ENCODE results near the gene ALG8. TPM values are rescaled to one million over a fixed set of nuclear protein-coding genes. Genes with fewer than 3 reads are reported as not detected.

The ALG8 gene
- total and polyA plus RNA-seq, 8 donors = 10.8 to 29.0 (median 17.8) TPM

- intact Hi-C loops (cut with DNase I) = no loop called here
- no peak overlapping the region for H3K27ac ChIP-seq
Measured at GRCh38 chr11:78166855-78167469, 27.5 kb upstream of the ALG8 start.

DNA sequence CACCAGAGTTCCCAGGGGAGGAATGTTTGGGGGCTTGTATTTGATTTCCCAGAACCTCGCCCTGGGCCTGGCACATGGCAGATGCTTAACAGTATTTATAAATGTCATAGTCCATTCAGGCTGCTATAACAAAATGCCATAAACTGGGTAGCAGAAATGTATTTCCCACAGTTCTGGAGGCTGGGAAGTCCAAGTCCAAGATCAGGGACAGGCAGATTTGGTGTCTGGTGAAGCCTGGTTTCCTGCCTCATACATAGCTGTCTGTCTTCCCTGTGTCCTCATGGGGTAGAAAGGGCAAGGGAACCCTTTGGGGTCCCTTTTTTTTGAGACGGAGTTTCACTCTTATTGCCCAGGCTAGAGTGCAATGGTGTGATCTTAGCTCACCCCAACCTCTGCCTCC lies 25.0 kb upstream of the ALG8 start:
- WGBS, 2 donors = 90 to 97% methylated on average over 2 of the region's 2 CpGs
- Histone ChIP-seq H3K4me1 (no peaks in the 10 kb centered on the region), H3K4me3 (no peak overlapping the region), H3K27ac (no peak overlapping the region), H3K27me3 (no peaks in the 10 kb centered on the region), H3K9me3 (no peaks in the 10 kb centered on the region), H3K36me3 (no peaks in the 10 kb centered on the region)
- TF ChIP-seq, protein P1, sequence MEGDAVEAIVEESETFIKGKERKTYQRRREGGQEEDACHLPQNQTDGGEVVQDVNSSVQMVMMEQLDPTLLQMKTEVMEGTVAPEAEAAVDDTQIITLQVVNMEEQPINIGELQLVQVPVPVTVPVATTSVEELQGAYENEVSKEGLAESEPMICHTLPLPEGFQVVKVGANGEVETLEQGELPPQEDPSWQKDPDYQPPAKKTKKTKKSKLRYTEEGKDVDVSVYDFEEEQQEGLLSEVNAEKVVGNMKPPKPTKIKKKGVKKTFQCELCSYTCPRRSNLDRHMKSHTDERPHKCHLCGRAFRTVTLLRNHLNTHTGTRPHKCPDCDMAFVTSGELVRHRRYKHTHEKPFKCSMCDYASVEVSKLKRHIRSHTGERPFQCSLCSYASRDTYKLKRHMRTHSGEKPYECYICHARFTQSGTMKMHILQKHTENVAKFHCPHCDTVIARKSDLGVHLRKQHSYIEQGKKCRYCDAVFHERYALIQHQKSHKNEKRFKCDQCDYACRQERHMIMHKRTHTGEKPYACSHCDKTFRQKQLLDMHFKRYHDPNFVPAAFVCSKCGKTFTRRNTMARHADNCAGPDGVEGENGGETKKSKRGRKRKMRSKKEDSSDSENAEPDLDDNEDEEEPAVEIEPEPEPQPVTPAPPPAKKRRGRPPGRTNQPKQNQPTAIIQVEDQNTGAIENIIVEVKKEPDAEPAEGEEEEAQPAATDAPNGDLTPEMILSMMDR (IDR thresholded peaks at IDR 0.05) = no peak
- no peak for DNase-seq
- intact Hi-C loops (cut with DNase I) = no loop called here
- ATAC-seq = no peak
- FAIRE-seq = no peak

More at GRCh38 chr11:78166855-78167469, 27.5 kb upstream of the ALG8 start:
- WGBS, 2 donors = 84 to 88% methylated on average over 6 of the region's 6 CpGs
- H3K36me3 ChIP-seq = no peaks in the 10 kb centered on the region
- no peak for ATAC-seq
- H3K27me3 ChIP-seq = no peaks in the 10 kb centered on the region
- H3K9me3 ChIP-seq = no peaks in the 10 kb centered on the region
- no peak for FAIRE-seq
- no peaks in the 10 kb centered on the region for H3K4me1 ChIP-seq
- TF ChIP-seq, protein P1 (IDR thresholded peaks at IDR 0.05) = no peak
- DNase-seq = no peak
- no peak overlapping the region for H3K4me3 ChIP-seq

GRCh38 chr11:78163828-78164227 lies 24.4 kb upstream of the ALG8 start:
- no peaks in the 10 kb centered on the region for H3K36me3 ChIP-seq
- intact Hi-C loops (cut with DNase I) = no loop called here
- no peak for FAIRE-seq
- no peak overlapping the region for H3K27ac ChIP-seq
- DNase-seq = no peak
- H3K4me1 ChIP-seq = no peaks in the 10 kb centered on the region
- ATAC-seq = no peak
- H3K4me3 ChIP-seq = no peak overlapping the region
- TF ChIP-seq, protein P1 (IDR thresholded peaks at IDR 0.05) = no peak
- no peaks in the 10 kb centered on the region for H3K27me3 ChIP-seq
- H3K9me3 ChIP-seq = no peaks in the 10 kb centered on the region
- WGBS, 2 donors = 27 to 34% methylated on average over 2 of the region's 2 CpGs

DNA sequence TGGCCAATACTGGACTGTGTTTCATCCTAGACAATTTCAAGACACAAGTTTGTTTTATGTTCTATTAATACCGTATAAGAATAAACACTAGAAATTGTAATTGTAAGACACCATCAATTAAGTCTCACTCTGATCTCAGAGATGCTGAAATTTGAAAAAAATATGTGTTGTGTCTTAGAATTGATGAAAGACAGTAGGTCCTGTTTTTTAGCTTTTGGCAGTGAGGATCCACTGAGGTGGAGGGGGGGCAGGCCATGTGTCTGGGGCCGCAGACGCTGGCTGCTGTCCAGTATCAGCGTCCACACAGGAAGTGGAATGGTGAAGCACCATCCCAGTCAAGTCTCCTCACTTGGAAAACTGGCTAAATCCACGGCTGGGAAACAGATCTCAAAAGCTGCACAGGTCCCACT lies 22.5 kb upstream of the ALG8 start:
- DNase-seq = no peak
- FAIRE-seq = no peak
- Histone ChIP-seq H3K4me3 (no peak overlapping the region), H3K4me1 (no peaks in the 10 kb centered on the region), H3K27ac (no peak overlapping the region), H3K36me3 (no peaks in the 10 kb centered on the region), H3K9me3 (no peaks in the 10 kb centered on the region), H3K27me3 (no peaks in the 10 kb centered on the region)
- TF ChIP-seq, protein P1 (IDR thresholded peaks at IDR 0.05) = no peak
- ATAC-seq = peak in 1 of 4 donors; percentile 21
- WGBS, 2 donors = 56 to 72% methylated on average over 5 of the region's 5 CpGs
- intact Hi-C loops (cut with DNase I) = no loop called here

DNA sequence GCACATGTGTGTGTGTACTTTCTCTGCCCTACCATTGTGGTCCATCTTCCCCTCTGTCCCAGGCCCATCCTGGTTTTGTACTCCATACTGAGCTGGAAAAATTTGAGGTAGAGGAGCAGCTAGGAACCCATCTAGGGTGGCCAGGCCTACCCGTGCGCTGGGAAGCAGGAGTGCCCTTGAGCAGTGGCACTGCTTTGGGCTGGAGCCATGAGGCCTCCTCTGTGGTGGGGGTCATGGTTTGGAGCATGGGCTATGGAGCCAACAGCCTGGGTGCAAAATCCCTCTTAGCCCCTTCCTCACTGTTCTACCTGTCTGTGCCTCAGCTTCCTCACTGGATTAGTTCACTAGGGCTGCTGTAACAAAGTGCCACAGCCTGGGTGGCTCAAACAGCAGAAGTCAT lies 21.9 kb upstream of the ALG8 start:
- FAIRE-seq = no peak
- H3K27ac ChIP-seq = no peak overlapping the region

More for the DNA sequence above, 21.9 kb upstream of the ALG8 start:
- Histone ChIP-seq H3K36me3 (no peaks in the 10 kb centered on the region), H3K4me1 (peaks cover 0 to under 1% (median 0%) of the 10 kb centered on the region in 3 donors), H3K4me3 (no peak overlapping the region), H3K27me3 (no peaks in the 10 kb centered on the region), H3K9me3 (no peaks in the 10 kb centered on the region)
- DNase-seq (no peak), ATAC-seq (no peak)
- intact Hi-C loops (cut with DNase I) = no loop called here
- TF ChIP-seq, protein P1 (IDR thresholded peaks at IDR 0.05) = no peak
- 87 to 97% methylated on average over 2 of the region's 2 CpGs for WGBS, 2 donors
